ENCODE measurements around the gene C3. TPM values are rescaled to one million over a fixed set of nuclear protein-coding genes. Genes with fewer than 3 reads are reported as not detected.
A peak's percentile ranks its signal among the peaks of the same experiment; 100 is the strongest.

The C3 gene
- polyA plus RNA-seq, 2 of the 4 experiments (the other 2 are of a cell fraction), result 45.4 to 70.9 TPM

DNA sequence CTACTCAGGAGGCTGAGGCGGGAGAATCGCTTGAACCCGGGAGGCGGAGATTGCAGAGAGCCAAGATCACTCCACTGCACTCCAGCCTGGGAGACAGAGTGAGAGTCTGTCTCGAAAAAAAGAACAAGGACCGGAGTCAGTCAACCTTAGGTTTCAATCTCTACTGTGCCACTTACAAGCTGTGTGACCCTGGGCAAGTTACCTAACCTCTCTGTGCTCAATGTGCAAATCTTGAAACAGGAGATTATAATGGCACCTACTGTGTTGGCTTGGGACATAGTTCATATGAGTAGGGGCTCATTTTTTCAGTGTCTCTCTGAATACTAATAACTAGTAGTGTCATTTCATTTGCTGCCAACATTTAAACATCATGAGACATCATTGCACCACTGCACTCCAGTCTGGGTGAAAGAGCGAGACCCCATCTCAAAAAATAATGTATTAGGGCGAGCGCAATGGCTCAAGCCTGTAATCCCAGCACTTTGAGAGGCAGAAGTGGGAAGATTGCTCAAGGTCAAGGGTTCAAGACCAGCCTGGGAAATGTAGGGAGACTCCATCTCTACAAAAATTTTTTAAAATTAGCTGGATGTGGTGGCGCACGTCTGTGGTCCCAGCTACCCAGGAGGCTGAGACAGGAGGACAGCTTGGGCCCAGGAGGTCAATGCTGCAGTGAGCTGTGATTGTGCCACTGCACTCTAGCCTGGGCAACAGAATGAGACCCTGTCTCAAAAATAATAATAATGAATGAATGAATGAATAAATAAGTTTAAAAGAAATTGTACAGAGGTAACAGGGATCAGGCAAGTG is 5.5 kb downstream of the C3 start:
- POLR2A ChIA-PET, result no interaction called here
- CTCF ChIA-PET, result interaction anchor here (1.7 to 2.2 kb wide), 3 partner anchors 11 to 34 kb away, joined by 5 to 6 read pairs (median 6); no protein-coding TSS in a partner anchor
- peaks cover 5% of the 10 kb centered on the region; the same call in 2 of the 3 replicates for H3K4me1 ChIP-seq
- H3K4me2 ChIP-seq, result no peak overlapping the region
- no peak overlapping the region for H3K4me3 ChIP-seq
- no peak for ATAC-seq
- no peak for FAIRE-seq
- WGBS (ENCODE audit: missing lambda C conversion rate), result 84% methylated on average over 11 of the region's 11 CpGs
- DNase-seq (ENCODE audit: low read depth in 1 of 2, low spot score in 1 of 2), result no peak
- TF ChIP-seq NPAS2 (CRISPR knock-in tag; IDR thresholded peaks at IDR 0.05; ENCODE audit: borderline replicate concordance) (no peak), RFX5 (IDR thresholded peaks at IDR 0.05) (no peak), HOXB13 (CRISPR knock-in tag; IDR thresholded peaks at IDR 0.05; ENCODE audit: low read depth) (no peak), ZFP36 (IDR thresholded peaks at IDR 0.05; ENCODE audit: borderline replicate concordance, partially characterized antibody) (peak; percentile 49), RARB (CRISPR knock-in tag; IDR thresholded peaks at IDR 0.05) (no peak), BHLHE40 (IDR thresholded peaks at IDR 0.05; ENCODE audit: low read depth, low read length) (no peak), KDM1A (IDR thresholded peaks at IDR 0.05; ENCODE audit: low read depth) (0 out of 2 replicates have a peak, but pooled peaks have one; percentile 49), CBX2 (IDR thresholded peaks at IDR 0.05; ENCODE audit: borderline replicate concordance, low read depth) (no peak), PHF8 (IDR thresholded peaks at IDR 0.05; ENCODE audit: borderline replicate concordance, low read depth) (no peak), MAZ (IDR thresholded peaks at IDR 0.05; ENCODE audit: borderline replicate concordance, low read depth, low read length) (no peak)
- TF ChIP-seq, protein P1, sequence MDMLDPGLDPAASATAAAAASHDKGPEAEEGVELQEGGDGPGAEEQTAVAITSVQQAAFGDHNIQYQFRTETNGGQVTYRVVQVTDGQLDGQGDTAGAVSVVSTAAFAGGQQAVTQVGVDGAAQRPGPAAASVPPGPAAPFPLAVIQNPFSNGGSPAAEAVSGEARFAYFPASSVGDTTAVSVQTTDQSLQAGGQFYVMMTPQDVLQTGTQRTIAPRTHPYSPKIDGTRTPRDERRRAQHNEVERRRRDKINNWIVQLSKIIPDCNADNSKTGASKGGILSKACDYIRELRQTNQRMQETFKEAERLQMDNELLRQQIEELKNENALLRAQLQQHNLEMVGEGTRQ (IDR thresholded peaks at IDR 0.05), result no peak
- TF ChIP-seq, protein P2, sequence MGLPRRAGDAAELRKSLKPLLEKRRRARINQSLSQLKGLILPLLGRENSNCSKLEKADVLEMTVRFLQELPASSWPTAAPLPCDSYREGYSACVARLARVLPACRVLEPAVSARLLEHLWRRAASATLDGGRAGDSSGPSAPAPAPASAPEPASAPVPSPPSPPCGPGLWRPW (IDR thresholded peaks at IDR 0.05), result no peak
- TF ChIP-seq, protein P3, sequence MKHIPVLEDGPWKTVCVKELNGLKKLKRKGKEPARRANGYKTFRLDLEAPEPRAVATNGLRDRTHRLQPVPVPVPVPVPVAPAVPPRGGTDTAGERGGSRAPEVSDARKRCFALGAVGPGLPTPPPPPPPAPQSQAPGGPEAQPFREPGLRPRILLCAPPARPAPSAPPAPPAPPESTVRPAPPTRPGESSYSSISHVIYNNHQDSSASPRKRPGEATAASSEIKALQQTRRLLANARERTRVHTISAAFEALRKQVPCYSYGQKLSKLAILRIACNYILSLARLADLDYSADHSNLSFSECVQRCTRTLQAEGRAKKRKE (CRISPR knock-in tag; IDR thresholded peaks at IDR 0.05; ENCODE audit: low read depth), result no peak
- TF ChIP-seq, protein P4, sequence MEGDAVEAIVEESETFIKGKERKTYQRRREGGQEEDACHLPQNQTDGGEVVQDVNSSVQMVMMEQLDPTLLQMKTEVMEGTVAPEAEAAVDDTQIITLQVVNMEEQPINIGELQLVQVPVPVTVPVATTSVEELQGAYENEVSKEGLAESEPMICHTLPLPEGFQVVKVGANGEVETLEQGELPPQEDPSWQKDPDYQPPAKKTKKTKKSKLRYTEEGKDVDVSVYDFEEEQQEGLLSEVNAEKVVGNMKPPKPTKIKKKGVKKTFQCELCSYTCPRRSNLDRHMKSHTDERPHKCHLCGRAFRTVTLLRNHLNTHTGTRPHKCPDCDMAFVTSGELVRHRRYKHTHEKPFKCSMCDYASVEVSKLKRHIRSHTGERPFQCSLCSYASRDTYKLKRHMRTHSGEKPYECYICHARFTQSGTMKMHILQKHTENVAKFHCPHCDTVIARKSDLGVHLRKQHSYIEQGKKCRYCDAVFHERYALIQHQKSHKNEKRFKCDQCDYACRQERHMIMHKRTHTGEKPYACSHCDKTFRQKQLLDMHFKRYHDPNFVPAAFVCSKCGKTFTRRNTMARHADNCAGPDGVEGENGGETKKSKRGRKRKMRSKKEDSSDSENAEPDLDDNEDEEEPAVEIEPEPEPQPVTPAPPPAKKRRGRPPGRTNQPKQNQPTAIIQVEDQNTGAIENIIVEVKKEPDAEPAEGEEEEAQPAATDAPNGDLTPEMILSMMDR (IDR thresholded peaks at IDR 0.05), result no peak
- TF ChIP-seq, protein P5, sequence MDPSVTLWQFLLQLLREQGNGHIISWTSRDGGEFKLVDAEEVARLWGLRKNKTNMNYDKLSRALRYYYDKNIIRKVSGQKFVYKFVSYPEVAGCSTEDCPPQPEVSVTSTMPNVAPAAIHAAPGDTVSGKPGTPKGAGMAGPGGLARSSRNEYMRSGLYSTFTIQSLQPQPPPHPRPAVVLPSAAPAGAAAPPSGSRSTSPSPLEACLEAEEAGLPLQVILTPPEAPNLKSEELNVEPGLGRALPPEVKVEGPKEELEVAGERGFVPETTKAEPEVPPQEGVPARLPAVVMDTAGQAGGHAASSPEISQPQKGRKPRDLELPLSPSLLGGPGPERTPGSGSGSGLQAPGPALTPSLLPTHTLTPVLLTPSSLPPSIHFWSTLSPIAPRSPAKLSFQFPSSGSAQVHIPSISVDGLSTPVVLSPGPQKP (IDR thresholded peaks at IDR 0.05; ENCODE audit: low read depth, low read length), result no peak
- no peaks in the 10 kb centered on the region for H3K9me3 ChIP-seq
- H3K27ac ChIP-seq, result no peak overlapping the region

DNA sequence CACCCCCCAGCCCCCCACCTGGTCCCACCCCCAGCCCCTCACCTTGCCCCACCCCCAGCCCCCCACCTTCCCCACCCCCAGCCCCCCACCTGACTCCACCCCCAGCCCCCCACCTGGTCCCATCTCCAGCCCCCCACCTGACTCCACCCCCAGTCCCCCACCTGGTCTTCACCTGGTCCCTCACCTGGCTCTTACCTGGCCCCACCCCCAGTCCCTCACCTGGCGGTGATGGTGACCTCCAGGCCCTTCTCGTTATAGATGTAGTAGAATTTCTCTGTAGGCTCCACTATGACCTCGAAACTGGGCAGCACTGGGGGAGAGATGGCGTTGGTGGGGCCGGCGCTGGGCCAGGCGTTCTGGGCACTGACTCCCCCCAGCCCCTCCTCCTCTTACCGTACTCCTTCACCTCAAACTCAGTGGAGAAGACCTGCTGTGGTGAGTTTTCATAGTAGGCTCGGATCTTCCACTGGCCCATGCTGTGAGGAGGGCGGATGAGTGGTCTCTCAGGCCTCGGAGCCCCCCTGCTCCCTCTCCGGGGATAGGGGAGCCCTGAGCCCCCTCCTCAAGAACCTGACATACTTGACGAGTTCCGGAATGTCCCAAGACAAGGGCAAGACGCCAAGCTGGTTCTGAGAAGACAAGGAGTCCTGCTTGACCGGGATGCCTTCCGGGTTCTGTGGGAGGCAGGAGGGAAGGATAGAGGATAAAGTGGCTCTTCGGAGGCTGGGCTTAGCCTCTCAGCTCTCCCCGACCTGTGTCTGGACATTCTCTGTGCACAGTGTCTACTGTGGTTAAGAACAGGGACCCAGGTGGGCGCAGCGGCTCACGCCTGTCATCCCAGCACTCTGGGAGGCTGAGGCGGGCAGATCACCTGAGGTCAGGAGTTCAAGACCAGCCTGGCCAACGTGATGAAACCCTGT is 6.4 kb downstream of the C3 start:
- Histone ChIP-seq H3K9me3 (no peaks in the 10 kb centered on the region), H3K4me3 (no peak overlapping the region), H3K27ac (no peak overlapping the region), H3K4me1 (no peaks in the 10 kb centered on the region), H3K4me2 (no peak overlapping the region)
- FAIRE-seq (no peak), ATAC-seq (no peak), DNase-seq (ENCODE audit: low read depth in 1 of 2, low spot score in 1 of 2) (no peak)
- ChIA-PET CTCF (interaction anchor here (1.7 to 2.2 kb wide), 3 partner anchors 10 to 33 kb away, joined by 5 to 6 read pairs (median 6); no protein-coding TSS in a partner anchor), POLR2A (no interaction called here)
- WGBS (ENCODE audit: missing lambda C conversion rate), result 69% methylated on average over 18 of the region's 24 CpGs
- TF ChIP-seq ZSCAN20 (CRISPR knock-in tag; IDR thresholded peaks at IDR 0.05) (no peak), FOSL2 (IDR thresholded peaks at IDR 0.05) (no peak), FOSL2 (CRISPR knock-in tag; IDR thresholded peaks at IDR 0.05) (no peak), HOXB5 (CRISPR knock-in tag; IDR thresholded peaks at IDR 0.05) (no peak), ZNF302 (CRISPR knock-in tag; IDR thresholded peaks at IDR 0.05) (no peak), POLR2AphosphoS2 (conservative IDR thresholded peaks at IDR 0.05; ENCODE audit: low read length) (no peak), EP300 (IDR thresholded peaks at IDR 0.05) (no peak), ZC3H11A (IDR thresholded peaks at IDR 0.05) (no peak), RCOR1 (IDR thresholded peaks at IDR 0.05; ENCODE audit: low read depth, low read length) (no peak), RNF2 (IDR thresholded peaks at IDR 0.05; ENCODE audit: borderline replicate concordance, low read depth) (no peak), MYC (IDR thresholded peaks at IDR 0.05; ENCODE audit: borderline replicate concordance, low read length) (no peak), NFE2L2 (conservative IDR thresholded peaks at IDR 0.05; ENCODE audit: low read length) (no peak), EHF (CRISPR knock-in tag; IDR thresholded peaks at IDR 0.05) (no peak), GATA3 (IDR thresholded peaks at IDR 0.05; ENCODE audit: borderline replicate concordance) (no peak), NR3C1 (IDR thresholded peaks at IDR 0.05) (no peak), RFX5 (IDR thresholded peaks at IDR 0.05) (no peak)
- TF ChIP-seq, protein P3 (CRISPR knock-in tag; IDR thresholded peaks at IDR 0.05; ENCODE audit: low read depth), result no peak
